GM18870 (cell line): ENCODE results near the gene LRRC4C.
"Not testable (repeated sequence)": the region's sequence is repeated elsewhere in the genome, so short reads cannot be mapped to it uniquely, and the experiment has no call there.

Experiments
- ATAC-seq: cut with Tn5 transposase; IDR thresholded peaks from one replicate; pipeline ENCODE4 v1.9.1; 2021; ENCODE audit warnings: moderate library complexity; ENCODE audit not compliant: unreplicated experiment

Gene LRRC4C

GRCh38 chr11:40885250-40885954 lies 574.0 kb downstream of the LRRC4C start:
- no peak for ATAC-seq

- ATAC-seq: no peak
These were observed 577.2 kb downstream of the LRRC4C start for GRCh38 chr11:40882301-40882700.

GRCh38 chr11:40879911-40880310 lies 579.5 kb downstream of the LRRC4C start:
- no peak for ATAC-seq

- ATAC-seq: no peak
These were observed 581.5 kb downstream of the LRRC4C start for GRCh38 chr11:40877981-40878380.

GRCh38 chr11:40877256-40877655 lies 582.2 kb downstream of the LRRC4C start:
- ATAC-seq: no peak

GRCh38 chr11:40867991-40868632 lies 591.3 kb downstream of the LRRC4C start:
- ATAC-seq: no peak

GRCh38 chr11:40857754-40858153 lies 601.7 kb downstream of the LRRC4C start:
- not testable (repeated sequence) for ATAC-seq

- no peak for ATAC-seq
These were observed 616.6 kb downstream of the LRRC4C start for GRCh38 chr11:40842750-40843339.

GRCh38 chr11:40841231-40841630 lies 618.2 kb downstream of the LRRC4C start:
- no peak for ATAC-seq

- ATAC-seq: no peak
These were observed 621.2 kb downstream of the LRRC4C start for GRCh38 chr11:40838181-40838683.

GRCh38 chr11:40827116-40827515 lies 632.3 kb downstream of the LRRC4C start:
- no peak for ATAC-seq

GRCh38 chr11:40826601-40827000 lies 632.9 kb downstream of the LRRC4C start:
- ATAC-seq: no peak

GRCh38 chr11:40825201-40825834 lies 634.1 kb downstream of the LRRC4C start:
- no peak for ATAC-seq

- ATAC-seq: no peak
These were observed 640.2 kb downstream of the LRRC4C start for GRCh38 chr11:40819230-40819629.

GRCh38 chr11:40816976-40817375 lies 642.5 kb downstream of the LRRC4C start:
- no peak for ATAC-seq

- no peak for ATAC-seq
These were observed 661.5 kb downstream of the LRRC4C start for GRCh38 chr11:40797981-40798380.

- no peak for ATAC-seq
These were observed 672.2 kb downstream of the LRRC4C start for GRCh38 chr11:40787224-40787623.

GRCh38 chr11:40763046-40763445 lies 696.4 kb downstream of the LRRC4C start:
- ATAC-seq: no peak

- no peak for ATAC-seq
These were observed 700.1 kb downstream of the LRRC4C start for GRCh38 chr11:40759341-40759740.

- ATAC-seq: no peak
These were observed 705.2 kb downstream of the LRRC4C start for GRCh38 chr11:40754297-40754696.

GRCh38 chr11:40746282-40746681 lies 713.2 kb downstream of the LRRC4C start:
- ATAC-seq: no peak

GRCh38 chr11:40732132-40732531 lies 727.3 kb downstream of the LRRC4C start:
- ATAC-seq: no peak
